H1 (cell line): ENCODE results near the gene MUC16. TPM values are rescaled to one million over a fixed set of nuclear protein-coding genes. Genes with fewer than 3 reads are reported as not detected.

Source experiments
- CTCF ChIA-PET: fragments of 300-600 bp; sonication (Branson Sonifier 250); formaldehyde crosslinking; loops from one replicate; lab custom pipeline; 2021; ENCODE audit not compliant: partially characterized antibody; lab: Charles Lee
- POLR2A ChIA-PET: fragments of 300-600 bp; sonication (Branson Sonifier 250); formaldehyde crosslinking; loops from one replicate; lab custom pipeline; 2021; ENCODE audit warnings: inconsistent platforms; ENCODE audit not compliant: partially characterized antibody; lab: Charles Lee
- DNase-seq, 2 experiments: peaks; one replicate each; pipeline versions ENCODE4 v3.0.0 to v3.0.0-alpha.2; 2010 to 2022; ENCODE audit warnings: low spot score in 2 of 2, low read depth in 1 of 2, mixed read lengths in 1 of 2
- FAIRE-seq: peaks from 2 replicates; lab custom pipeline; 2011; peaks lifted over from hg19 to GRCh38; lab: Jason Lieb, UNC
- H2AFZ ChIP-seq: 2 replicates; pipeline ENCODE4 v1.8.1; 2012; ENCODE audit warnings: low read length, inconsistent platforms
- H2AK5ac ChIP-seq: 2 replicates; pipeline ENCODE4 v1.6.1; 2013; ENCODE audit warnings: low read depth, low read length
- H2BK120ac ChIP-seq: replicated peaks from 2 replicates; pipeline ENCODE3; 2013; ENCODE audit warnings: low read depth, low read length, inconsistent platforms
- H2BK12ac ChIP-seq: 2 replicates; pipeline ENCODE4 v1.6.1; 2013; ENCODE audit warnings: low read depth, low read length
- H2BK15ac ChIP-seq: 2 replicates; pipeline ENCODE4 v1.6.1; 2013; ENCODE audit warnings: low read length
- H2BK20ac ChIP-seq: 2 replicates; pipeline ENCODE4 v1.6.1; 2013; ENCODE audit warnings: low read length
- H2BK5ac ChIP-seq: 2 replicates; pipeline ENCODE4 v1.6.1; 2013; ENCODE audit warnings: low read depth, low read length
- H3K14ac ChIP-seq: 2 replicates; pipeline ENCODE4 v1.6.1; 2013; ENCODE audit warnings: inconsistent platforms; ENCODE audit not compliant: insufficient read length
- H3K18ac ChIP-seq: 2 replicates; pipeline ENCODE4 v1.6.1; 2013; ENCODE audit warnings: low read length; ENCODE audit errors: extremely low read depth
- H3K23ac ChIP-seq: 2 replicates; pipeline ENCODE4 v1.6.1; 2013; ENCODE audit warnings: inconsistent platforms; ENCODE audit not compliant: insufficient read length
- H3K23me2 ChIP-seq: 2 replicates; pipeline ENCODE4 v1.6.1; 2013; ENCODE audit warnings: low read depth, low read length
- H3K27ac ChIP-seq: 2 replicates; pipeline ENCODE4 v1.6.1; 2011; ENCODE audit warnings: low read depth, low read length, inconsistent platforms
- H3K27me3 ChIP-seq, 4 experiments: replicated peaks in 1 of 4; 1 replicate in 1 of 4; 2 replicates in 3 of 4; pipeline versions ENCODE4 v1.6.1 to v1.8.1; 2011 to 2013; ENCODE audit warnings: low read length in 3 of 4, mild to moderate bottlenecking in 3 of 4, inconsistent platforms in 2 of 4, mixed read lengths in 2 of 4, moderate library complexity in 1 of 4; ENCODE audit not compliant: control insufficient read depth in 3 of 4, insufficient read depth in 3 of 4; ENCODE audit errors: extremely low read depth in 1 of 4
- H3K36me3 ChIP-seq, 4 experiments: 2 replicates each; pipeline versions ENCODE4 v1.6.1 to v1.8.1; 2011 to 2013; ENCODE audit warnings: mild to moderate bottlenecking in 4 of 4, low read length in 3 of 4, moderate library complexity in 2 of 4, control low read depth in 1 of 4, inconsistent platforms in 1 of 4; ENCODE audit not compliant: insufficient read depth in 4 of 4, control insufficient read depth in 2 of 4
- H3K4ac ChIP-seq: replicated peaks from 2 replicates; pipeline ENCODE3; 2013; ENCODE audit warnings: low read length, low read depth, mixed read lengths, inconsistent platforms; ENCODE audit not compliant: insufficient read length
- H3K4me1 ChIP-seq, 4 experiments: replicated peaks in 1 of 4; 1 replicate in 1 of 4; 2 replicates in 3 of 4; pipeline versions ENCODE4 v1.6.1 to v1.8.1; 2011 to 2013; ENCODE audit warnings: low read length in 3 of 4, inconsistent platforms in 2 of 4, mixed read lengths in 1 of 4; ENCODE audit not compliant: insufficient read depth in 4 of 4, control insufficient read depth in 3 of 4
- H3K4me2 ChIP-seq, 2 experiments: 2 replicates each; pipeline versions ENCODE4 v1.6.1 to v1.8.1; 2011 to 2013; ENCODE audit warnings: low read depth in 2 of 2, low read length in 2 of 2, control low read depth in 1 of 2, inconsistent platforms in 1 of 2, mild to moderate bottlenecking in 1 of 2; ENCODE audit not compliant: insufficient read depth in 1 of 2
- H3K4me3 ChIP-seq, 4 experiments: fragments of 200-600, 300-600 bp in 1 of 4; sonication (generic), shearing (Covaris generic), sonication (Bioruptor Twin) in 1 of 4; 2 replicates each; pipeline versions ENCODE4 v1.5.1 to v1.8.1; 2011 to 2016; ENCODE audit warnings: low read length in 4 of 4, low read depth in 3 of 4, control low read depth in 2 of 4, inconsistent platforms in 2 of 4, mild to moderate bottlenecking in 2 of 4, mixed read lengths in 1 of 4, moderate library complexity in 1 of 4; ENCODE audit not compliant: insufficient read depth in 2 of 4; ENCODE audit errors: extremely low read depth in 1 of 4
- H3K56ac ChIP-seq: replicated peaks from 2 replicates; pipeline ENCODE3; 2013; ENCODE audit warnings: low read depth, mild to moderate bottlenecking, mixed read lengths, low read length, inconsistent platforms; ENCODE audit not compliant: insufficient read length
- H3K79me1 ChIP-seq: 2 replicates; pipeline ENCODE4 v1.6.1; 2013; ENCODE audit warnings: low read depth, low read length, control low read depth
- H3K79me2 ChIP-seq, 2 experiments: 2 replicates each; pipeline versions ENCODE4 v1.6.1 to v1.8.1; 2012 to 2013; ENCODE audit warnings: low read length in 2 of 2, mild to moderate bottlenecking in 2 of 2, inconsistent platforms in 1 of 2; ENCODE audit not compliant: insufficient read depth in 2 of 2, control insufficient read depth in 1 of 2
- H3K9ac ChIP-seq, 4 experiments: replicated peaks in 1 of 4; 1 replicate in 1 of 4; 2 replicates in 3 of 4; pipeline versions ENCODE4 v1.6.1 to v1.8.1; 2011 to 2013; ENCODE audit warnings: low read depth in 3 of 4, low read length in 3 of 4, control low read depth in 2 of 4, mild to moderate bottlenecking in 2 of 4, moderate library complexity in 2 of 4, inconsistent platforms in 1 of 4; ENCODE audit errors: extremely low read depth in 1 of 4
- H3K9me3 ChIP-seq, 2 experiments: 2 replicates each; pipeline versions ENCODE4 v1.6.1 to v1.8.1; 2012 to 2013; ENCODE audit warnings: mild to moderate bottlenecking in 2 of 2, moderate library complexity in 2 of 2, control low read depth in 1 of 2, inconsistent platforms in 1 of 2, low read depth in 1 of 2, low read length in 1 of 2, mixed read lengths in 1 of 2; ENCODE audit not compliant: insufficient read depth in 2 of 2
- H4K20me1 ChIP-seq, 2 experiments: replicated peaks in 1 of 2; 2 replicates each; pipeline versions ENCODE3 to v1.8.1; 2011 to 2013; ENCODE audit warnings: inconsistent platforms in 2 of 2, low read length in 2 of 2, mild to moderate bottlenecking in 1 of 2; ENCODE audit not compliant: insufficient read depth in 2 of 2, control insufficient read depth in 1 of 2
- H4K5ac ChIP-seq: 2 replicates; pipeline ENCODE4 v1.6.1; 2013; ENCODE audit warnings: low read length, low read depth, mixed read lengths, inconsistent platforms; ENCODE audit not compliant: insufficient read length
- H4K8ac ChIP-seq: 2 replicates; pipeline ENCODE4 v1.8.0; 2013; ENCODE audit warnings: mild to moderate bottlenecking, moderate library complexity, low read length, inconsistent platforms; ENCODE audit not compliant: insufficient read depth; ENCODE audit errors: extremely low read depth
- H4K91ac ChIP-seq: replicated peaks from 2 replicates; pipeline ENCODE3; 2013; ENCODE audit warnings: low read length, mixed read lengths, inconsistent platforms; ENCODE audit not compliant: insufficient read length
- ASH2L ChIP-seq: fragments of 200-600, 300-600 bp; sonication (generic); IDR thresholded peaks from one replicate; pipeline ENCODE4 v1.7.1; 2017; ENCODE audit warnings: low read length
- CHD1 ChIP-seq: IDR thresholded peaks from 2 replicates; pipeline ENCODE4 v1.6.1; 2012; ENCODE audit warnings: low read depth, low read length, improper control_type of control experiment
- CTCF ChIP-seq, 3 experiments: IDR thresholded peaks; 1 replicate in 2 of 3; 2 replicates in 1 of 3; pipeline versions ENCODE4 v1.5.1 to v1.6.1; 2011; ENCODE audit warnings: low read length in 3 of 3, mild to moderate bottlenecking in 3 of 3, inconsistent platforms in 2 of 3, low read depth in 1 of 3, moderate library complexity in 1 of 3; ENCODE audit not compliant: insufficient read depth in 1 of 3; ENCODE audit errors: control extremely low read depth in 1 of 3
- RAD21 ChIP-seq, 2 experiments: IDR thresholded peaks in 1 of 2; conservative IDR thresholded peaks in 1 of 2; 2 replicates each; pipeline ENCODE4 v1.6.1; 2011; ENCODE audit warnings: low read depth in 2 of 2, low read length in 2 of 2, improper control_type of control experiment in 1 of 2, inconsistent platforms in 1 of 2, mild to moderate bottlenecking in 1 of 2, moderate library complexity in 1 of 2
- RBBP5 ChIP-seq: IDR thresholded peaks from 2 replicates; pipeline ENCODE4 v1.7.1; 2012; ENCODE audit warnings: low read depth, mild to moderate bottlenecking, inconsistent platforms, low read length, moderate library complexity, borderline replicate concordance
- RXRA ChIP-seq: IDR thresholded peaks from 2 replicates; pipeline ENCODE4 v1.6.1; 2011; ENCODE audit warnings: low read depth, mild to moderate bottlenecking, low read length, moderate library complexity; ENCODE audit not compliant: insufficient read depth
- ZNF274 ChIP-seq: IDR thresholded peaks from 2 replicates; pipeline ENCODE4 v1.7.0; 2012; ENCODE audit warnings: low read length, borderline replicate concordance; ENCODE audit errors: extremely low read depth
- WGBS, 2 experiments: shearing (Covaris generic) in 1 of 2; methylation state at CpG; one replicate each; pipeline versions ENCODE4 v1.1.6 to v1.1.7; 2013 to 2015; ENCODE audit warnings: low lambda C conversion rate in 2 of 2, mixed read lengths in 2 of 2, inconsistent platforms in 1 of 2, low coverage in 1 of 2, missing lambda C conversion rate in 1 of 2; ENCODE audit not compliant: insufficient replicate concordance in 2 of 2, insufficient coverage in 1 of 2, insufficient read length in 1 of 2; ENCODE audit errors: extremely low coverage in 1 of 2, missing lambda C conversion rate in 1 of 2; 5-methylcytosine and 5-hydroxymethylcytosine counted together
- polyA plus RNA-seq, 7 experiments: library from polyadenylated mRNA; depleted of rRNA in 3 of 7; stranded (reverse) in 5 of 7; unstranded in 2 of 7; fragments of >200 nt in 5 of 7; fragments of 200-250 nt in 2 of 7; gene quantifications; 1 replicate in 5 of 7; 2 replicates in 1 of 7; 4 replicates in 1 of 7; pipeline versions ENCODE4 v1.2.1 to v1.2.3, GENCODE V29; 2011 to 2013; ENCODE audit warnings: missing spikeins in 2 of 7, mixed read lengths in 2 of 7
- total RNA-seq: library from RNA; stranded (reverse); fragmentation: NEBNext Ultra II Directional; extraction: Animal tissue kit (Norgen Biotek cat#: 25700); gene quantifications from 2 replicates; pipeline ENCODE4 v1.2.1, GENCODE V29; 2021

The MUC16 gene
- total and polyA plus RNA-seq, 2 of the 8 experiments (the other 6 are each of a cell fraction or from before 2014, with no cell fraction given): 0.17 to 0.60 TPM

DNA sequence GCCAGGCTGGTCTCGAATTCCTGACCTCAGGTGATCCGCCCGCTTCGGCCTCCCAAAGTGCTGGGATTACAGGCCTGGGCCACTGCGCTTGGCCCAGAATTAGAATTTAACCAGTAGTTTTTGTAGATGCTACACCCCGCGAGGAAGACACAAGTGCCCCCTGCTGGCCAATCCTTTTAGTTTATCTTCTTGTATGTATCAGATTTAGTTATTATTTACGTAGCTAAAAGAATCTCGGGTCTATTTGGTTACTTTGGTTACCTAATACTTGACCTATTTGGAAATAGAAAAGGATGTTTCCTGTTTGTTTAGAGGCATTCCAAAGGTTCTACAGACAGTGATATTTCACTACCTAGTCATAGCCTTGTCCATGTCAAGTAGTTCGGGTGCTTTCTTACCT is 22.0 kb downstream of the MUC16 start:
- Histone ChIP-seq H3K18ac (no peak overlapping the region), H2BK12ac (no peak overlapping the region), H3K27me3 (no peaks in the 10 kb centered on the region), H2AFZ (no peak overlapping the region), H2BK15ac (no peak overlapping the region), H3K79me2 (no peaks in the 10 kb centered on the region), H3K9ac (no peak overlapping the region), H4K5ac (no peak overlapping the region), H3K56ac (no peak overlapping the region), H3K9me3 (peaks cover 0 to 3% of the 10 kb centered on the region in 2 experiments; a peak in 1 of 4 replicates), H3K36me3 (no peaks in the 10 kb centered on the region), H3K4me3 (no peak overlapping the region), H2AK5ac (no peak overlapping the region), H4K91ac (no peak overlapping the region), H3K4me2 (no peak overlapping the region), H3K27ac (no peak overlapping the region), H3K4me1 (no peaks in the 10 kb centered on the region), H3K14ac (no peak overlapping the region), H3K23ac (no peak overlapping the region)
- FAIRE-seq (no peak), DNase-seq (peak in 1 of 2 experiments; percentile 52)
- CTCF ChIA-PET: interaction anchor here (0.6 to 2.1 kb wide), 22 partner anchors 9 to 374 kb away, joined by 3 to 18 read pairs (median 3); partner anchors contain the start of gene MUC16
- no peak for TF ChIP-seq RBBP5
- no peak for TF ChIP-seq ASH2L
- peak; percentile 46 to 55 for TF ChIP-seq RAD21 (IDR thresholded peaks at IDR 0.05 in 1 of 2, conservative IDR thresholded peaks at IDR 0.05 in 1 of 2; ENCODE audit: low read depth in 2 of 2, low read length in 2 of 2)
- TF ChIP-seq RXRA: no peak
- TF ChIP-seq CHD1: no peak
- no peak for TF ChIP-seq ZNF274
- peak; percentile 5 to 49 (median 28); a peak in 3 of 4 replicates for TF ChIP-seq CTCF (IDR thresholded peaks at IDR 0.05; ENCODE audit: control extremely low read depth in 1 of 3, insufficient read depth in 1 of 3, low read depth in 1 of 3, low read length in 3 of 3)
- TF ChIP-seq, all 59 proteins: peak for 2
- no peak overlapping the region for H2BK120ac ChIP-seq
- no peaks in the 10 kb centered on the region for H3K79me1 ChIP-seq
- no peak overlapping the region for H2BK5ac ChIP-seq
- no peaks in the 10 kb centered on the region for H3K23me2 ChIP-seq
- H4K20me1 ChIP-seq: no peaks in the 10 kb centered on the region
- POLR2A ChIA-PET: interaction anchor here (0.7 kb wide), 1 partner anchor 633 kb away, joined by 3 read pairs; no protein-coding TSS in a partner anchor
- 73% methylated on average over 10 of the region's 10 CpGs; no CpG with 5 or more reads in 1 of the 2 experiments for WGBS, 2 experiments
- no peak overlapping the region for H3K4ac ChIP-seq
- H2BK20ac ChIP-seq: no peak overlapping the region
- H4K8ac ChIP-seq: no peak overlapping the region
